DND-41 (cell line): ENCODE data around the gene GATB.

Experiments
- CTCF ChIP-seq: IDR thresholded peaks from 2 replicates; pipeline ENCODE4 v1.5.1; 2012; ENCODE audit warnings: borderline replicate concordance, low read length, moderate library complexity, mild to moderate bottlenecking; ENCODE audit not compliant: poor library complexity, severe bottlenecking; ENCODE audit errors: extremely low read depth
- EZH2 ChIP-seq: IDR thresholded peaks from 3 replicates; pipeline ENCODE4 v1.6.1; 2012; ENCODE audit warnings: borderline replicate concordance, low read depth, mild to moderate bottlenecking, moderate library complexity, low read length, inconsistent platforms; ENCODE audit not compliant: severe bottlenecking

- TF ChIP-seq CTCF (no peak), EZH2 (no peak)
These were observed 79.7 kb downstream of the GATB start for GRCh38 chr4:151681085-151681484.
